ENCODE measurements around the gene TMEM185B. TPM values are rescaled to one million over a fixed set of nuclear protein-coding genes. Genes with fewer than 3 reads are reported as not detected.
A peak's percentile ranks its signal among the peaks of the same experiment; 100 is the strongest.

Gene TMEM185B
- total RNA-seq, 1 donor from 2014 or later = 31.8 TPM

DNA sequence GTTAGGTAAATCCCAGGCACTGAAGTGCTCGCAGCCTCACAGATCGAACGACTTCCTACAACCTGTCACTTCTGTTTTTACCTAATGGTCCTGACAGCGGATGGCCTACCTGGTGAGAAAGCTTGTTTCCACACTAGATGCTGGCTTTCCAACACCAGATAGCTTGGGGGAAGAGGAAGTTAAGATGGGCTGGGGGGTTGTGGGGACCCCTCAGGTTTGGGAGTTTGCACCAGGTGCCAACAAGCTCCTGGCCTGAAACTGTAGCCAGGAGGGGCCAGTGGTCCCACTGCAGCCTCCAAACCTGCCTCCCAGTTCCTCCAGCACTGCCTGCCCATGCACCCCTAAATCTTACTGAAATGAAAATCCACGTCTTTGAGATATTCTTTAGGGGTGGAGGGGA is 3.9 kb downstream of the TMEM185B start:
- intact Hi-C loops (cut with DNase I) = no loop called here
- no peak for TF ChIP-seq CTCF (IDR thresholded peaks at IDR 0.05)
- Histone ChIP-seq H3K4me1 (peaks cover 0 to 10% of the 10 kb centered on the region in 2 donors), H3K4me3 (no peak overlapping the region), H3K27me3 (no peaks in the 10 kb centered on the region), H3K9me3 (no peaks in the 10 kb centered on the region), H3K36me3 (peaks cover 9 to 30% of the 10 kb centered on the region in 2 donors), H3K27ac (no peak overlapping the region)
- no peak for DNase-seq (ENCODE audit: low spot score in 2 of 2)

GRCh38 chr2:120218181-120218580 is 5.0 kb downstream of the TMEM185B start:
- H3K36me3 ChIP-seq = peaks cover 9 to 30% of the 10 kb centered on the region in 2 donors
- no peak overlapping the region for H3K4me3 ChIP-seq
- H3K27me3 ChIP-seq = no peaks in the 10 kb centered on the region
- H3K27ac ChIP-seq = no peak overlapping the region
- DNase-seq (ENCODE audit: low spot score in 2 of 2) = no peak
- peaks cover 0 to 6% of the 10 kb centered on the region in 2 donors for H3K4me1 ChIP-seq
- intact Hi-C loops (cut with DNase I) = no loop called here
- no peaks in the 10 kb centered on the region for H3K9me3 ChIP-seq
- no peak for TF ChIP-seq CTCF (IDR thresholded peaks at IDR 0.05)

GRCh38 chr2:120210270-120210693 is 12.9 kb downstream of the TMEM185B start:
- TF ChIP-seq CTCF (IDR thresholded peaks at IDR 0.05) = no peak
- Histone ChIP-seq H3K36me3 (no peaks in the 10 kb centered on the region), H3K9me3 (no peaks in the 10 kb centered on the region), H3K27me3 (no peaks in the 10 kb centered on the region), H3K4me1 (no peaks in the 10 kb centered on the region), H3K27ac (no peak overlapping the region), H3K4me3 (no peak overlapping the region)
- no peak for DNase-seq (ENCODE audit: low spot score in 2 of 2)
- intact Hi-C loops (cut with DNase I) = no loop called here

DNA sequence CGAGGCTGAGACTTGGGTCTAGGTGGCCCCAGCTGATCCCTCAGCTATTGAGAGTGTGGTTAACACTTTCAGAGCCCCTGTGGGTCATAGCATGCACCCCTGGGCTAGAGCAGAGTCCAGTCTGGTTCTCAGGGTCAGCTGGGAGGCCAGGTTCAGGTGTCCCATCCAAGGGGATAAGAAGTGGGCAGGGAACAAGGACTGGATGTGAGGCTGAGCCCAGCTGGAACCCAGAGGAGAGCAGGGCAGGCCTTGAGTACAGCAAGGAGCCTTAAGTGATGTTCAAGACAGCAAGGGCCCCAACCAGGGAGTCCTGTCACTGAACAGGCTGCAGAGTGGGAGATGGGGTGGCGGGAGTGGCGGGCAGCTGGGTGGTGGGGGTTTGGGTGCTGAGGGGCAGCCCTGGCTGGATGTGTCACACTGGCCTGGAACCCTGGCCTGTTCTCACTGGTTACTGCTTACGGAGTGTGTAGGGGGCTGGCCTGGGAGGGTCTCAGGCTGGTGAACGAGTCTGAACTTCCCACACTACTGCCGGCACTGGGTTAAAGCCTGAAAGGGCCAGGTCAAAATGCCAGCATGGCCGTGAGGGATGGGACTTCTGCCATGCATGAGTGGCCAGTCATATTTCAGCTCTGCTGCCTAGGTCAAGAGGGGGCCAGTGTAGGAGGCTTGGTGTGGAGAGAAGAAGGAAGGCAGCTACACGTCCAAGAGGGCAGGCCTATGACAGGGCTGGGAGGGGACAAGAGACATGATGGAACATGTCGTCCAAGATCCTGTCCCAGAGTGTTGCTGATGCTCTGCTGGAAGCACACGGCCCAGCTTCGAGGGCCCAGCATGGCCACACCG is 13.6 kb downstream of the TMEM185B start:
- intact Hi-C loops (cut with DNase I) = no loop called here
- H3K27me3 ChIP-seq = no peaks in the 10 kb centered on the region
- peak in 1 of 2 donors; percentile 56 for DNase-seq (ENCODE audit: low spot score in 2 of 2)
- no peaks in the 10 kb centered on the region for H3K4me1 ChIP-seq
- no peaks in the 10 kb centered on the region for H3K36me3 ChIP-seq
- H3K27ac ChIP-seq = no peak overlapping the region
- H3K9me3 ChIP-seq = no peaks in the 10 kb centered on the region
- no peak for TF ChIP-seq CTCF (IDR thresholded peaks at IDR 0.05)
- H3K4me3 ChIP-seq = no peak overlapping the region

GRCh38 chr2:120208381-120209353 is 14.5 kb downstream of the TMEM185B start:
- Histone ChIP-seq H3K4me3 (no peak overlapping the region), H3K36me3 (no peaks in the 10 kb centered on the region), H3K9me3 (no peaks in the 10 kb centered on the region), H3K27me3 (no peaks in the 10 kb centered on the region), H3K4me1 (no peaks in the 10 kb centered on the region), H3K27ac (no peak overlapping the region)
- no peak for DNase-seq (ENCODE audit: low spot score in 2 of 2)
- no peak for TF ChIP-seq CTCF (IDR thresholded peaks at IDR 0.05)
- intact Hi-C loops (cut with DNase I) = no loop called here
